H1 (cell line): ENCODE measurements around the gene DPP4. TPM values are rescaled to one million over a fixed set of nuclear protein-coding genes. Genes with fewer than 3 reads are reported as not detected.

Source experiments
- CTCF ChIA-PET: fragments of 300-600 bp; sonication (Branson Sonifier 250); formaldehyde crosslinking; loops from one replicate; lab custom pipeline; 2021; ENCODE audit not compliant: partially characterized antibody; lab: Charles Lee
- POLR2A ChIA-PET: fragments of 300-600 bp; sonication (Branson Sonifier 250); formaldehyde crosslinking; loops from one replicate; lab custom pipeline; 2021; ENCODE audit warnings: inconsistent platforms; ENCODE audit not compliant: partially characterized antibody; lab: Charles Lee
- DNase-seq, 2 experiments: peaks; one replicate each; pipeline versions ENCODE4 v3.0.0 to v3.0.0-alpha.2; 2010 to 2022; ENCODE audit warnings: low spot score in 2 of 2, low read depth in 1 of 2, mixed read lengths in 1 of 2
- FAIRE-seq: peaks from 2 replicates; lab custom pipeline; 2011; peaks lifted over from hg19 to GRCh38; lab: Jason Lieb, UNC
- H2AFZ ChIP-seq: 2 replicates; pipeline ENCODE4 v1.8.1; 2012; ENCODE audit warnings: low read length, inconsistent platforms
- H2AK5ac ChIP-seq: 2 replicates; pipeline ENCODE4 v1.6.1; 2013; ENCODE audit warnings: low read depth, low read length
- H2BK120ac ChIP-seq: replicated peaks from 2 replicates; pipeline ENCODE3; 2013; ENCODE audit warnings: low read depth, low read length, inconsistent platforms
- H2BK12ac ChIP-seq: 2 replicates; pipeline ENCODE4 v1.6.1; 2013; ENCODE audit warnings: low read depth, low read length
- H2BK15ac ChIP-seq: 2 replicates; pipeline ENCODE4 v1.6.1; 2013; ENCODE audit warnings: low read length
- H2BK20ac ChIP-seq: 2 replicates; pipeline ENCODE4 v1.6.1; 2013; ENCODE audit warnings: low read length
- H2BK5ac ChIP-seq: 2 replicates; pipeline ENCODE4 v1.6.1; 2013; ENCODE audit warnings: low read depth, low read length
- H3K14ac ChIP-seq: 2 replicates; pipeline ENCODE4 v1.6.1; 2013; ENCODE audit warnings: inconsistent platforms; ENCODE audit not compliant: insufficient read length
- H3K18ac ChIP-seq: 2 replicates; pipeline ENCODE4 v1.6.1; 2013; ENCODE audit warnings: low read length; ENCODE audit errors: extremely low read depth
- H3K23ac ChIP-seq: 2 replicates; pipeline ENCODE4 v1.6.1; 2013; ENCODE audit warnings: inconsistent platforms; ENCODE audit not compliant: insufficient read length
- H3K23me2 ChIP-seq: 2 replicates; pipeline ENCODE4 v1.6.1; 2013; ENCODE audit warnings: low read depth, low read length
- H3K27ac ChIP-seq: 2 replicates; pipeline ENCODE4 v1.6.1; 2011; ENCODE audit warnings: low read depth, low read length, inconsistent platforms
- H3K27me3 ChIP-seq, 4 experiments: replicated peaks in 1 of 4; 1 replicate in 1 of 4; 2 replicates in 3 of 4; pipeline versions ENCODE4 v1.6.1 to v1.8.1; 2011 to 2013; ENCODE audit warnings: low read length in 3 of 4, mild to moderate bottlenecking in 3 of 4, inconsistent platforms in 2 of 4, mixed read lengths in 2 of 4, moderate library complexity in 1 of 4; ENCODE audit not compliant: control insufficient read depth in 3 of 4, insufficient read depth in 3 of 4; ENCODE audit errors: extremely low read depth in 1 of 4
- H3K36me3 ChIP-seq, 4 experiments: 2 replicates each; pipeline versions ENCODE4 v1.6.1 to v1.8.1; 2011 to 2013; ENCODE audit warnings: mild to moderate bottlenecking in 4 of 4, low read length in 3 of 4, moderate library complexity in 2 of 4, control low read depth in 1 of 4, inconsistent platforms in 1 of 4; ENCODE audit not compliant: insufficient read depth in 4 of 4, control insufficient read depth in 2 of 4
- H3K4ac ChIP-seq: replicated peaks from 2 replicates; pipeline ENCODE3; 2013; ENCODE audit warnings: low read length, low read depth, mixed read lengths, inconsistent platforms; ENCODE audit not compliant: insufficient read length
- H3K4me1 ChIP-seq, 4 experiments: replicated peaks in 1 of 4; 1 replicate in 1 of 4; 2 replicates in 3 of 4; pipeline versions ENCODE4 v1.6.1 to v1.8.1; 2011 to 2013; ENCODE audit warnings: low read length in 3 of 4, inconsistent platforms in 2 of 4, mixed read lengths in 1 of 4; ENCODE audit not compliant: insufficient read depth in 4 of 4, control insufficient read depth in 3 of 4
- H3K4me2 ChIP-seq, 2 experiments: 2 replicates each; pipeline versions ENCODE4 v1.6.1 to v1.8.1; 2011 to 2013; ENCODE audit warnings: low read depth in 2 of 2, low read length in 2 of 2, control low read depth in 1 of 2, inconsistent platforms in 1 of 2, mild to moderate bottlenecking in 1 of 2; ENCODE audit not compliant: insufficient read depth in 1 of 2
- H3K4me3 ChIP-seq, 4 experiments: fragments of 200-600, 300-600 bp in 1 of 4; sonication (generic), shearing (Covaris generic), sonication (Bioruptor Twin) in 1 of 4; 2 replicates each; pipeline versions ENCODE4 v1.5.1 to v1.8.1; 2011 to 2016; ENCODE audit warnings: low read length in 4 of 4, low read depth in 3 of 4, control low read depth in 2 of 4, inconsistent platforms in 2 of 4, mild to moderate bottlenecking in 2 of 4, mixed read lengths in 1 of 4, moderate library complexity in 1 of 4; ENCODE audit not compliant: insufficient read depth in 2 of 4; ENCODE audit errors: extremely low read depth in 1 of 4
- H3K56ac ChIP-seq: replicated peaks from 2 replicates; pipeline ENCODE3; 2013; ENCODE audit warnings: low read depth, mild to moderate bottlenecking, mixed read lengths, low read length, inconsistent platforms; ENCODE audit not compliant: insufficient read length
- H3K79me1 ChIP-seq: 2 replicates; pipeline ENCODE4 v1.6.1; 2013; ENCODE audit warnings: low read depth, low read length, control low read depth
- H3K79me2 ChIP-seq, 2 experiments: 2 replicates each; pipeline versions ENCODE4 v1.6.1 to v1.8.1; 2012 to 2013; ENCODE audit warnings: low read length in 2 of 2, mild to moderate bottlenecking in 2 of 2, inconsistent platforms in 1 of 2; ENCODE audit not compliant: insufficient read depth in 2 of 2, control insufficient read depth in 1 of 2
- H3K9ac ChIP-seq, 4 experiments: replicated peaks in 1 of 4; 1 replicate in 1 of 4; 2 replicates in 3 of 4; pipeline versions ENCODE4 v1.6.1 to v1.8.1; 2011 to 2013; ENCODE audit warnings: low read depth in 3 of 4, low read length in 3 of 4, control low read depth in 2 of 4, mild to moderate bottlenecking in 2 of 4, moderate library complexity in 2 of 4, inconsistent platforms in 1 of 4; ENCODE audit errors: extremely low read depth in 1 of 4
- H3K9me3 ChIP-seq, 2 experiments: 2 replicates each; pipeline versions ENCODE4 v1.6.1 to v1.8.1; 2012 to 2013; ENCODE audit warnings: mild to moderate bottlenecking in 2 of 2, moderate library complexity in 2 of 2, control low read depth in 1 of 2, inconsistent platforms in 1 of 2, low read depth in 1 of 2, low read length in 1 of 2, mixed read lengths in 1 of 2; ENCODE audit not compliant: insufficient read depth in 2 of 2
- H4K20me1 ChIP-seq, 2 experiments: replicated peaks in 1 of 2; 2 replicates each; pipeline versions ENCODE3 to v1.8.1; 2011 to 2013; ENCODE audit warnings: inconsistent platforms in 2 of 2, low read length in 2 of 2, mild to moderate bottlenecking in 1 of 2; ENCODE audit not compliant: insufficient read depth in 2 of 2, control insufficient read depth in 1 of 2
- H4K5ac ChIP-seq: 2 replicates; pipeline ENCODE4 v1.6.1; 2013; ENCODE audit warnings: low read length, low read depth, mixed read lengths, inconsistent platforms; ENCODE audit not compliant: insufficient read length
- H4K8ac ChIP-seq: 2 replicates; pipeline ENCODE4 v1.8.0; 2013; ENCODE audit warnings: mild to moderate bottlenecking, moderate library complexity, low read length, inconsistent platforms; ENCODE audit not compliant: insufficient read depth; ENCODE audit errors: extremely low read depth
- H4K91ac ChIP-seq: replicated peaks from 2 replicates; pipeline ENCODE3; 2013; ENCODE audit warnings: low read length, mixed read lengths, inconsistent platforms; ENCODE audit not compliant: insufficient read length
- ASH2L ChIP-seq: fragments of 200-600, 300-600 bp; sonication (generic); IDR thresholded peaks from one replicate; pipeline ENCODE4 v1.7.1; 2017; ENCODE audit warnings: low read length
- CTBP2 ChIP-seq: IDR thresholded peaks from 2 replicates; pipeline ENCODE4 v1.7.0; 2011; ENCODE audit warnings: borderline replicate concordance, mild to moderate bottlenecking, moderate library complexity, mixed read lengths, low read length; ENCODE audit not compliant: insufficient read depth, insufficient read length
- HDAC2 ChIP-seq, 2 experiments: fragments of 300-600 bp in 1 of 2; sonication (generic) in 1 of 2; IDR thresholded peaks; 2 replicates each; pipeline ENCODE4 v1.6.1; 2011 to 2012; ENCODE audit warnings: low read depth in 2 of 2, low read length in 2 of 2, mild to moderate bottlenecking in 2 of 2, moderate library complexity in 2 of 2, borderline replicate concordance in 1 of 2, inconsistent platforms in 1 of 2
- JUND ChIP-seq: IDR thresholded peaks from 2 replicates; pipeline ENCODE4 v1.6.1; 2011; ENCODE audit warnings: mild to moderate bottlenecking, improper control_type of control experiment, low read length
- KDM4A ChIP-seq: IDR thresholded peaks from one replicate; pipeline ENCODE4 v1.7.1; 2012; ENCODE audit warnings: low read depth, mild to moderate bottlenecking, moderate library complexity, low read length, inconsistent platforms; ENCODE audit not compliant: severe bottlenecking
- KDM5A ChIP-seq: fragments of 200-600 bp; IDR thresholded peaks from 2 replicates; pipeline ENCODE4 v1.7.1; 2012; ENCODE audit warnings: mild to moderate bottlenecking, low read length, inconsistent platforms, mixed read lengths
- POLR2A ChIP-seq, 2 experiments: IDR thresholded peaks; 1 replicate in 1 of 2; 2 replicates in 1 of 2; pipeline ENCODE4 v1.6.1; 2011; ENCODE audit warnings: low read depth in 2 of 2, low read length in 2 of 2, mild to moderate bottlenecking in 2 of 2; ENCODE audit errors: control extremely low read depth in 1 of 2
- POLR2AphosphoS5 ChIP-seq: IDR thresholded peaks from 2 replicates; pipeline ENCODE4 v1.6.1; 2011; ENCODE audit warnings: low read depth, low read length
- POU5F1 ChIP-seq: IDR thresholded peaks from 2 replicates; pipeline ENCODE4 v1.6.1; 2011; ENCODE audit warnings: low read depth, mild to moderate bottlenecking, low read length, moderate library complexity
- SP2 ChIP-seq: IDR thresholded peaks from 2 replicates; pipeline ENCODE4 v1.6.1; 2012; ENCODE audit warnings: mild to moderate bottlenecking, low read length, inconsistent platforms
- SRF ChIP-seq: IDR thresholded peaks from 2 replicates; pipeline ENCODE4 v1.6.1; 2011; ENCODE audit warnings: mild to moderate bottlenecking, low read depth, low read length, moderate library complexity
- SUZ12 ChIP-seq: fragments of 200-600 bp; sonication (generic); IDR thresholded peaks from 2 replicates; pipeline ENCODE4 v1.6.1; 2012; ENCODE audit warnings: mild to moderate bottlenecking, inconsistent platforms, low read length, moderate library complexity, mixed read lengths
- YY1 ChIP-seq: IDR thresholded peaks from 2 replicates; pipeline ENCODE4 v1.6.1; 2011; ENCODE audit warnings: low read depth, mild to moderate bottlenecking, low read length
- WGBS, 2 experiments: shearing (Covaris generic) in 1 of 2; methylation state at CpG; one replicate each; pipeline versions ENCODE4 v1.1.6 to v1.1.7; 2013 to 2015; ENCODE audit warnings: low lambda C conversion rate in 2 of 2, mixed read lengths in 2 of 2, inconsistent platforms in 1 of 2, low coverage in 1 of 2, missing lambda C conversion rate in 1 of 2; ENCODE audit not compliant: insufficient replicate concordance in 2 of 2, insufficient coverage in 1 of 2, insufficient read length in 1 of 2; ENCODE audit errors: extremely low coverage in 1 of 2, missing lambda C conversion rate in 1 of 2; 5-methylcytosine and 5-hydroxymethylcytosine counted together
- polyA plus RNA-seq, 7 experiments: library from polyadenylated mRNA; depleted of rRNA in 3 of 7; stranded (reverse) in 5 of 7; unstranded in 2 of 7; fragments of >200 nt in 5 of 7; fragments of 200-250 nt in 2 of 7; gene quantifications; 1 replicate in 5 of 7; 2 replicates in 1 of 7; 4 replicates in 1 of 7; pipeline versions ENCODE4 v1.2.1 to v1.2.3, GENCODE V29; 2011 to 2013; ENCODE audit warnings: missing spikeins in 2 of 7, mixed read lengths in 2 of 7
- total RNA-seq: library from RNA; stranded (reverse); fragmentation: NEBNext Ultra II Directional; extraction: Animal tissue kit (Norgen Biotek cat#: 25700); gene quantifications from 2 replicates; pipeline ENCODE4 v1.2.1, GENCODE V29; 2021
- TF ChIP-seq, protein P1 (sequence below): IDR thresholded peaks from 2 replicates; pipeline ENCODE4 v1.6.1; 2012; ENCODE audit warnings: low read length, inconsistent platforms

DPP4 gene
- total and polyA plus RNA-seq, 2 of the 8 experiments (the other 6 are each of a cell fraction or from before 2014, with no cell fraction given) = 1.3 to 3.1 TPM

DNA sequence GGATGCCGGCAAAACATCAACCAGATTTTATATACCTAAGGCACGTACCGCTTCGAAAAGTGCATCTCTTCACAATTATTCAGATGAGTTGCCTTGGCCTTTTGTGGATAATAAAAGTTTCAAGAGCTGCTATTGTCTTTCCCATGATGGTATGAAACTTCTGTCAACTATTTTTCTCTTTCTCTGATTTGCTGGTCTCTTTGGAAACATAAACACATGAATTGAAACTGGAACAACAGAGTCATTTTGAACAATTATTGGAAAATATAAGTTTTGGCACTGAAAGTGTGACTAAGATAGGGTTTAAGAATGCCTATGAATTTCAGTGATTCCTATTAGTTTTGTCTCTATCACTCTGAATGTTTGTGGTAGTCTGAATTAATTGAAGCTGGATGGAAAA is 109.9 kb downstream of the DPP4 start:
- H3K9ac ChIP-seq = no peak overlapping the region
- no peaks in the 10 kb centered on the region for H3K79me1 ChIP-seq
- H3K14ac ChIP-seq = no peak overlapping the region
- H3K4me1 ChIP-seq = 0 out of 7 replicates have a peak, but pooled peaks cover 0 to 4% (median 0%) of the 10 kb centered on the region in 4 experiments
- no peaks in the 10 kb centered on the region for H3K36me3 ChIP-seq
- H3K9me3 ChIP-seq = no peaks in the 10 kb centered on the region
- H2BK12ac ChIP-seq = no peak overlapping the region
- no peak overlapping the region for H4K5ac ChIP-seq
- H3K4ac ChIP-seq = no peak overlapping the region
- H3K23ac ChIP-seq = no peak overlapping the region
- H4K8ac ChIP-seq = no peak overlapping the region
- H3K56ac ChIP-seq = no peak overlapping the region
- no peak overlapping the region for H2BK20ac ChIP-seq
- no peak overlapping the region for H2AFZ ChIP-seq
- H2AK5ac ChIP-seq = no peak overlapping the region
- no peak overlapping the region for H3K18ac ChIP-seq
- H3K4me2 ChIP-seq = no peak overlapping the region
- whole genome bisulfite sequencing, 2 experiments = 94% methylated on average over 4 of the region's 4 CpGs; no CpG with 5 or more reads in 1 of the 2 experiments
- no peak overlapping the region for H2BK120ac ChIP-seq
- DNase-seq = no peak
- no peak overlapping the region for H2BK5ac ChIP-seq
- H3K23me2 ChIP-seq = no peaks in the 10 kb centered on the region
- no peak for FAIRE-seq
- POLR2A ChIA-PET = no interaction called here
- H4K20me1 ChIP-seq = no peaks in the 10 kb centered on the region
- no peak overlapping the region for H3K4me3 ChIP-seq
- H3K27me3 ChIP-seq = no peaks in the 10 kb centered on the region
- H2BK15ac ChIP-seq = no peak overlapping the region
- no peaks in the 10 kb centered on the region for H3K79me2 ChIP-seq
- no peak overlapping the region for H4K91ac ChIP-seq
- no peak overlapping the region for H3K27ac ChIP-seq
- CTCF ChIA-PET = interaction anchor here (0.6 to 1.5 kb wide), 6 partner anchors 11 to 396 kb away, joined by 3 to 4 read pairs (median 3); no protein-coding TSS in a partner anchor
- TF ChIP-seq SRF = no peak
- no peak for TF ChIP-seq KDM5A
- TF ChIP-seq CTBP2 = no peak
- no peak for TF ChIP-seq POLR2AphosphoS5
- no peak for TF ChIP-seq SUZ12
- no peak for TF ChIP-seq JUND
- TF ChIP-seq HDAC2 (IDR thresholded peaks at IDR 0.05; ENCODE audit: borderline replicate concordance in 1 of 2, low read depth in 2 of 2, low read length in 2 of 2) = no peak
- TF ChIP-seq ASH2L = no peak
- TF ChIP-seq YY1 = no peak
- no peak for TF ChIP-seq KDM4A
- no peak for TF ChIP-seq SP2
- TF ChIP-seq, protein P1, sequence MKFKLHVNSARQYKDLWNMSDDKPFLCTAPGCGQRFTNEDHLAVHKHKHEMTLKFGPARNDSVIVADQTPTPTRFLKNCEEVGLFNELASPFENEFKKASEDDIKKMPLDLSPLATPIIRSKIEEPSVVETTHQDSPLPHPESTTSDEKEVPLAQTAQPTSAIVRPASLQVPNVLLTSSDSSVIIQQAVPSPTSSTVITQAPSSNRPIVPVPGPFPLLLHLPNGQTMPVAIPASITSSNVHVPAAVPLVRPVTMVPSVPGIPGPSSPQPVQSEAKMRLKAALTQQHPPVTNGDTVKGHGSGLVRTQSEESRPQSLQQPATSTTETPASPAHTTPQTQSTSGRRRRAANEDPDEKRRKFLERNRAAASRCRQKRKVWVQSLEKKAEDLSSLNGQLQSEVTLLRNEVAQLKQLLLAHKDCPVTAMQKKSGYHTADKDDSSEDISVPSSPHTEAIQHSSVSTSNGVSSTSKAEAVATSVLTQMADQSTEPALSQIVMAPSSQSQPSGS = no peak
- TF ChIP-seq POLR2A (IDR thresholded peaks at IDR 0.05; ENCODE audit: control extremely low read depth in 1 of 2, low read depth in 2 of 2, low read length in 2 of 2) = no peak
- no peak for TF ChIP-seq POU5F1
